Activated naive CD8-positive, alpha-beta T cell treated with anti-CD3 and anti-CD28 coated beads for 36 hours (primary cell): ENCODE data around the gene ELOVL4. TPM values are rescaled to one million over a fixed set of nuclear protein-coding genes. Genes with fewer than 3 reads are reported as not detected.
A peak's percentile ranks its signal among the peaks of the same experiment; 100 is the strongest.

Source experiments
- DNase-seq: peaks from one replicate; pipeline ENCODE4 v3.0.0; 2021
- H3K27ac Mint-ChIP-seq: one replicate; pipeline ENCODE4 v1.8.0; 2022; ENCODE audit warnings: mild to moderate bottlenecking, moderate library complexity, mixed read lengths
- H3K27me3 Mint-ChIP-seq: one replicate; pipeline ENCODE4 v1.8.0; 2022; ENCODE audit warnings: mild to moderate bottlenecking, mixed read lengths
- H3K36me3 Mint-ChIP-seq: one replicate; pipeline ENCODE4 v1.8.0; 2021; ENCODE audit warnings: mild to moderate bottlenecking, mixed read lengths
- H3K4me1 Mint-ChIP-seq: one replicate; pipeline ENCODE4 v1.8.0; 2021; ENCODE audit warnings: mixed read lengths
- H3K4me3 Mint-ChIP-seq: one replicate; pipeline ENCODE4 v1.8.0; 2022; ENCODE audit warnings: mild to moderate bottlenecking, moderate library complexity, mixed read lengths
- H3K9me3 Mint-ChIP-seq: one replicate; pipeline ENCODE4 v1.8.0; 2022; ENCODE audit warnings: mixed read lengths
- total RNA-seq, 2 experiments: library from RNA; stranded (reverse); gene quantifications; one replicate each; pipeline ENCODE4 v1.2.3, GENCODE V29; 2021

Gene ELOVL4
- total RNA-seq, result 1 to 10 TPM; 1.7 to 2.2 TPM

DNA sequence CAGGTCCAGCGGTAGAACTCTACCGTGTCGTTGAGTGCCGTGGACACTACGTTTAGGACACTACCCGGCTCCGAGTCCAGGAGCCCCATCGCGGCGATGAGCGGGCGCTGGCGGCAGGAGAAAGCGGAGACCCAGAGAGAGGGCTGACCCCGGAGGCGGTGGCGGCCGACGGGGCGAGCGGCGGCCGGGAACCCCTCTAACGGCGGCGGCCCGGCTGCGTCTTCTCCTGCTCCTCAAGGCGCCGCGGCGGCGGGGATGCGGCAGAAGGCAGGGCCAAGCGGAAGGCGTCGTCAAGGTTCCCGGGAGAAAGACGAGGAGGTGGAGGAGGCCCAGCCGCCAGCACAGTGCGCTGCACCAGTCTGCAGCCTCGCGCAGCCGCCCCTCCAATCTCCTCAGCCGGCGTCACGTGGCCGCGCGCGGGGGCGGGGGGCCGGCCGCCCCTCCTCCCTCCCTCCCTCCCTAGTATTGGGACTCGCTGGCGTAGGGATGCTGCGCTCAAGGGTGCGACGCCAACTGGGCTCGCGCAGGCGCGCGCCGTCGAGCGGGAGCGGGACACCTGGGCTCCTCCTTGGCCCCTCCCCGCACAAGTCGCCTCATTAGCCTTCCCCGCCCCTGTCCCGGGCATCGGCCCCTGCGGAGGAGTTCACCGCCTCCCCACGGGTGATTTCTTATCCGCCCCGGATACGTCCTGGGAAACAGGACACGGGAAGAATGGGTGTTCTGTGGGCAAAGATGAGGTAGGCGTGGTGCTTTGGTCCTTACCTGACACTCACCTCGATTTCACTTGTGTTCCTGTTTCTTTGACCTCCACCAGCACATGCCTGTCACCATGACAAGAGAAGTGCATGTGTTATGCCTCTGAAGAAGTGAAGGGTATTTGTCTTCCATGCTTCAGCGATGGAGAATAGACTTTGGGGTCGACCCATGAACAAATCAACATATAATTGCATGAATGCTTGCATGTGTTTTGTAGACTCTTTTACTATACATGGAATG is at the start of gene ELOVL4:
Gene ELOVL4, minus strand, starts transcription at position 363 of the 996 bp plus-strand sequence. Its CDS starts 274 bp downstream, at position 89.
- Mint-ChIP-seq H3K36me3 (no peaks in the 10 kb centered on the region), H3K4me3 (peak within 1 kb of the TSS; percentile 85), H3K27ac (peak within 1 kb of the TSS; percentile 54), H3K27me3 (peaks cover 32% of the 10 kb centered on the region), H3K4me1 (peaks cover 18% of the 10 kb centered on the region), H3K9me3 (no peaks in the 10 kb centered on the region)
- peak; percentile 77 for DNase-seq

DNA sequence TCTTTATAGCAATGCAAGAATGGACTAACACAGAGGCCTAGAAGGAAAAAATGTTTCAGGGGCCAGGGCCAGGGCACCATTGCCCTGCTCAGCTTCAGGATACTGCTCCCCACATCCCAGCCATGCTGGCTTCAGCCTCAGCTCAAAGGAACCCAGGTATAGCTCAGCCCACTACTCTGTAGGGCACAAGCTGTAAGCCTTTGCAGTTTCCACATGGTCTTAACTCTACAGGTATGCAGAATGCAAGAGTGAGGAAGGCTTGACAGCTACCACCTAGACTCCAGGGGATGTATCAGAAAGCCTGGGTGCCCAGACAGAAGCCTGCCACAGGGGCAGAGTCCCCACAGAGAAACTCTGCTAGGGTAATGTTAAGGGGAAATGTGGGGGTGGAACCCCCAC is 46.6 kb upstream of the ELOVL4 start:
- Mint-ChIP-seq H3K4me1 (no peaks in the 10 kb centered on the region), H3K27ac (no peak overlapping the region), H3K36me3 (no peaks in the 10 kb centered on the region), H3K9me3 (no peaks in the 10 kb centered on the region), H3K4me3 (no peak overlapping the region), H3K27me3 (no peaks in the 10 kb centered on the region)
- no peak for DNase-seq

DNA sequence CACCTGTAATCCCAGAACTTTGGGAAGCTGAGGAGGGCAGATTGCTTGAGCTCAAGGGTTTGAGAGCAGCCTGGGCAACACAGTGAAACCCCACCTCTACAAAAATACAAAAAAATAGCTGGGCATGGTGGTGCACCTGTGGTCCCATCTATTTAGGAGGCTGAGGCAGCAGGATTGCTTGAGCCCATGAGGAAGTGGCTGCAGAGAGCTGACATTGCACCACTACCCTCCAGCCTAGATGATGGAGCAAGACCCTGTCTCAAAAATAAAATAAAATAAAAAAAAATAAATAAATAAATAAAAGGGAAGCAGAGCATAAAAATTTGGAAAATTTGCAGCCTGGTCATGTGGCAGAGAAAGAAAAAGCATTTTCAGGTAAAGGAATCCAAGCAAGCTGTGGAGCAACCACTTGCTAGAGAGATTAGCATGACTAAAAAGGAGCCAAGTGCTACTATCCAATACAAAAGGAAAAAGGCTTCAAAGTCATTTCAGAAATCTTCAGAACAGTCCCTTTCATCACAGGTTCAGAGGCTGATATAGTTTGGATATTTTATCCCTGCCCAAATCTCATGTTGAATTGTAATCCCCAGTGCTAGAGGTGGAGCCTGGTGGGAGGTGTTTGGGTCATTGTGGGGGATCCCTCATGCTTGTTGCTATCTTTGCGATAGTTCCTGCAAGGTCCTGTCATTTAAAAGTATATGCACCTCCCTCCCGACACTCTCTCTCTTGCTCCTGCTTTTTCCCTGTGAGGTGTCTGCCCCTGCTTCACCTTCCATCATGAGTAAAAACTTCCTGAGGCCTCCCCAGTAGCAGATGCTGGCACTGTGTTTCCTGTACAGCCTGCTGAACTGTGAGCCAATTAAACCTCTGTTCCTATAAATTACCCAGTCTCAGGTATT is 45.9 kb upstream of the ELOVL4 start:
- Mint-ChIP-seq H3K9me3 (no peaks in the 10 kb centered on the region), H3K36me3 (no peaks in the 10 kb centered on the region), H3K27ac (no peak overlapping the region), H3K4me3 (no peak overlapping the region), H3K27me3 (no peaks in the 10 kb centered on the region), H3K4me1 (no peaks in the 10 kb centered on the region)
- no peak for DNase-seq

DNA sequence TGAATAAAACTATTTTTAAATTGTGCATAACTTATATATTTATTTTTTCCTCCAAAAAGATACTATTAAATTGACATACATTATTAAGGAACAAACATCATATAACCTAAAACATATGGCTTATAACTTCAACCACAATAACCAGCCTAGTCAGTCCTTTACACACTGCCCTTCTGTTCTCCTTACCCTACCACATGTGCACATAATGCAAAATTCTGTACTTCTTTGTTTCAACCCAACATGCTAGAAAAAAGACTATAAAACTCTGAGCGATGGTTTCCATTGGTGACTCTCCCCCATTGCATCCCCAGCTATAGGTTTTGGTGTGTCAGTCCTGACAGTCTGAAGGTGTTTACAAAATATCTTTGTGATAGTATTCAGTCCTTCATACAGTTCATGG is 42.3 kb upstream of the ELOVL4 start:
- no peak overlapping the region for H3K27ac Mint-ChIP-seq
- no peaks in the 10 kb centered on the region for H3K36me3 Mint-ChIP-seq
- H3K27me3 Mint-ChIP-seq, result no peaks in the 10 kb centered on the region
- H3K4me1 Mint-ChIP-seq, result no peaks in the 10 kb centered on the region
- no peak for DNase-seq
- H3K9me3 Mint-ChIP-seq, result no peaks in the 10 kb centered on the region
- no peak overlapping the region for H3K4me3 Mint-ChIP-seq

DNA sequence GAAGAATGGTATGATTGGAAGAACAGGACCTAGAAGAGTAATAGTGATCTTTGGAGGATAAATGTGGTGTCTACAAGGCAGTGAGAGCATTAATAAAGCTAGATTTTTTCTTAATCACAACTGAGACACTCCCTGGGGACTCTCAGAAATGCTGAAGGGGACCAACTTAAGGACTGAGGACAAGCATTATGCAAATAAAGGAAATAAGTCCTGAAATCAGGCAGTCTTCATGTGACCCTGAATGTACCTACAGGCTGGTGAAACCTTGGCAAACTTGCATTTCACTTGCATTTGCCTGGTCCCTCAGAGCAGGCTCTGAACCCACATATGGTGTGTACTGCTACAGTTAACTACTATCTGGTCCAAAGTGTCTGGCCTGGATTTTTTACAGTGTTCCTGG is 37.8 kb upstream of the ELOVL4 start:
- DNase-seq, result no peak
- Mint-ChIP-seq H3K4me1 (no peaks in the 10 kb centered on the region), H3K9me3 (no peaks in the 10 kb centered on the region), H3K27ac (no peak overlapping the region), H3K4me3 (no peak overlapping the region), H3K27me3 (no peaks in the 10 kb centered on the region), H3K36me3 (no peaks in the 10 kb centered on the region)

DNA sequence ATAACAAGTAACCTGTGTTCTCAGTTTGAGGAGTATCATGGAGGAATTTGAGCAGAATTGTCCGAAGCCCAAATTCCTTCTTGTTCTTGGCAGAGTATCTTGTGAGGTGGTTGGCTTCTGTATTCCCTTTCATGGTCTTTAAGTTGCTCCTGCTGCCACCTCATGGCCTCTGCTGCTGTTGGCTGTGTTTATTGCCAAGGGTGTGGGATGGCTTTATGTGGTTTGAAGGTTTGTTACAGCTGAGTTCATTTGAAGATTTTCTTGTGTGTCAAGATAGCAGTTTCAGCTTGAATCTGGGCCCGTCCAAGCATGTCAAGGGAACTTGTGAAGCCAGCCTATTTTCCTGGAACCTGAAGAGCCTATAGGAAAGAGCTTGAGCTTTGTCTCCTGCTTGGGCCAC is 36.9 kb upstream of the ELOVL4 start:
- Mint-ChIP-seq H3K27me3 (no peaks in the 10 kb centered on the region), H3K9me3 (no peaks in the 10 kb centered on the region), H3K27ac (no peak overlapping the region), H3K4me3 (no peak overlapping the region), H3K4me1 (no peaks in the 10 kb centered on the region), H3K36me3 (no peaks in the 10 kb centered on the region)
- no peak for DNase-seq

DNA sequence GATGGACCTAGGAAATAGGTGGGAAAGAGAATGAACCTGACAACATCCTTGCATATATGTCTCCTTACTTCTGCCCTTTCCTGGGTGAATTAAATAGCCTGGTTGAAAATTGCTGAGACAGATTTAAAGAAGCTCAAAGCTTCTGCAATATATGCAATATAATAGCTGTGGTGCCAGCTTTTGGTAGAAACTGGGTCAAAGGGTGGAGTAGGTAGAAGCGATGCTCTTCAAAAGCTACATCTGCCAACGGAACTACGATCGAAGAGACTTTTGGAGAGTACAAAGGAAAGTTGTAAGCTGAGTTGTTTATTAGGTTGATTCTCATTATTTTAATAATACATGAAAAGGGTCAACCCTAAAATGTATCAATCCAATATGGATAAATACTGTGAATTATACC is 34.3 kb upstream of the ELOVL4 start:
- no peaks in the 10 kb centered on the region for H3K9me3 Mint-ChIP-seq
- H3K4me3 Mint-ChIP-seq, result no peak overlapping the region
- no peak for DNase-seq
- no peaks in the 10 kb centered on the region for H3K36me3 Mint-ChIP-seq
- no peaks in the 10 kb centered on the region for H3K27me3 Mint-ChIP-seq
- no peaks in the 10 kb centered on the region for H3K4me1 Mint-ChIP-seq
- H3K27ac Mint-ChIP-seq, result no peak overlapping the region

DNA sequence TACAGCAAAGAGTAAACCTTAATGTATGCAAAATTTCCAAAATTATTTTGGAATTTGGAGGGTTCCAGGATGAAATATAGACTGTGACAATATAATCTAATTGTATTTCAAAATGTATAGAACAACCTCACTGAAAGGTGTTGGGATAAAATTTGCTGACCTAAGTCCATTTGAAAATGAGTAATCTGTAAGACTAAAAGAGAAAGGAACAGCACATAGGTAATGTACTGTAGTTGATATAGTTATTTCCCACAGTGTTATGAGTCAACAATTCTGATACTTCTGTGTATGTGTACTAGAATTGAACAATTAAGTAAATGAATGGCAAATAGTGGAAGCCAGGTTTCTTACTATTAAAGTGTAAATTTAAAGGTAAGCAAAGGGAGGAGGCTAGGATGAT is 23.8 kb upstream of the ELOVL4 start:
- H3K9me3 Mint-ChIP-seq, result peaks cover 32% of the 10 kb centered on the region
- no peak for DNase-seq
- H3K4me1 Mint-ChIP-seq, result no peaks in the 10 kb centered on the region
- no peak overlapping the region for H3K4me3 Mint-ChIP-seq
- no peak overlapping the region for H3K27ac Mint-ChIP-seq
- H3K27me3 Mint-ChIP-seq, result no peaks in the 10 kb centered on the region
- peaks cover 5% of the 10 kb centered on the region for H3K36me3 Mint-ChIP-seq

DNA sequence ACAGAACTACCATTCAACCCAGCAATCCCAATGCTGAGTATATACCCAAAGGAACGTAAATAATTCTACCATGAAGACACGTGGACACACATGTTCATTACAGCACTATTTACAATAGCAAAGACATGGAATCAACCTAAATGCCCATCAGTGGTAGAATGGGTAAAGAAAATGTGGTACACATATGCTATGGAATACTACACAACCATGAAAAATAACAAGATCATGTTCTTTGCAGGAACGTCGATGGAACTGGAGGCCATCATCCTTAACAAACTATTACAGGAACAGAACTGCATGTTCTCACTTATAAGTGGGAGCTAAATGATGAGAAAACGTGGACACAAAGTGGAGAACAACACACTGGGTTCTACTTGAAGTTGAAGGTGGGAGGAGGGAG is 22.4 kb upstream of the ELOVL4 start:
- Mint-ChIP-seq H3K4me3 (no peak overlapping the region), H3K4me1 (no peaks in the 10 kb centered on the region), H3K27me3 (no peaks in the 10 kb centered on the region), H3K27ac (no peak overlapping the region), H3K36me3 (peaks cover 5% of the 10 kb centered on the region), H3K9me3 (peaks cover 34% of the 10 kb centered on the region)
- no peak for DNase-seq

DNA sequence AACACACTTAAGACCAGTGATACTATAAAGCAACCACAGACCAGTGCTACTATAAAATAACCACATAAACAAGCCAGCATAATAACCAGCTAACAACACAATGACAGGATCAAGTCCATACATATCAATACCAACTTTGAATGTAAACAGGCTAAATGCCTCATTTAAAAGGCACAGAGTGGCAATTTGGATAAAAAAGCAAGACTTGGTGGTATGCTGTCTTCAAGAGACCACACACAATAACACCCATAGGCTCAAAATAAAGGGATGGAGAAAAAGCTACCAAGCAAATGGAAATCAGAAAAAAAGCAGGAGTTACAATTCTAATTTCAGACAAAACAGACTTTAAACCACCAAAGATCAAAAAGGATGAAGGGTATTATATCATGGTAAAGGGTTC is 19.8 kb upstream of the ELOVL4 start:
- no peaks in the 10 kb centered on the region for H3K27me3 Mint-ChIP-seq
- peaks cover 3% of the 10 kb centered on the region for H3K4me1 Mint-ChIP-seq
- peaks cover 5% of the 10 kb centered on the region for H3K36me3 Mint-ChIP-seq
- H3K27ac Mint-ChIP-seq, result no peak overlapping the region
- peaks cover 34% of the 10 kb centered on the region for H3K9me3 Mint-ChIP-seq
- no peak overlapping the region for H3K4me3 Mint-ChIP-seq
- no peak for DNase-seq

DNA sequence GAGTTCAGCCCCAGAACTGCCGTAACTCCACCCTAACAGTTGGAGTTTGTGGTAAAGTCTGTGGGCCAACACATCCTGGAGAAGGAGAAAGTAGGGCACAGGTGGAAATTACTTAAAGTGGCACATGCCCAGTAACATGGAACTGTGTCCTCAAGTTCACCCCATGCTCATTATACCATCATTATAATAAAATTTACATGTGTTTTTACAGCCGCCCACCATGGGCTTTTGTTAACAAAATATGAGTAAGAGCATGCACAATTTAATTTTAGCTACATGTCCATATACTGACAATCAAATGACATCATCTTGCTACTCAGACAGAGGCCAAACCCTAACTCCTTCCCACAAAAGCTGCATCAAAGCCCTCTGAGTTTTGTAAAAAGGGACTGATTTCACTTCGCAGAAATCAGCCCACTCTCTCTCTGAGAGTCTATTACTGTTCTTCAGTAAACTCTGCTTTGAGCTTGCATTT is 17.3 kb upstream of the ELOVL4 start:
- Mint-ChIP-seq H3K36me3 (peaks cover 5% of the 10 kb centered on the region), H3K27ac (no peak overlapping the region), H3K4me1 (peaks cover 3% of the 10 kb centered on the region), H3K9me3 (peaks cover 29% of the 10 kb centered on the region), H3K27me3 (no peaks in the 10 kb centered on the region), H3K4me3 (no peak overlapping the region)
- no peak for DNase-seq

DNA sequence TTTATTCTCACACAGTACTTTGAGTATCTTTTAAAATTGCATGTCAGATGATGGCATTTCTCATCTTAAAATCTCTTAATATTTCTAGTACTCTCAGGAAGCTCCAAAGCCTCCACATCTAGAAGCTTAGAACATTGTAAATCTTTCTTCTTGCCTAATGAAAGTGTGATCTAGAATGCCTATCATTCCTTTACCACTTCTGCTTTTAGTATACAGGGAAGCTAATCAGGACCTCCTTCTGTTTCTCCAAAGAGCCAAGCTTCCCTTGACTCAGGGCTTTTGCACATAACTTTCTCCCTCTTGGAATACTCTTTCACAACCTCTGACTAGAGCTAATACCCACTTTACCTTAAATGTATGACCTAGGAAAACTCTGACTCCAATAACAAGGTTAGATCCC is 7.5 kb upstream of the ELOVL4 start:
- H3K9me3 Mint-ChIP-seq, result no peaks in the 10 kb centered on the region
- no peak overlapping the region for H3K27ac Mint-ChIP-seq
- no peak for DNase-seq
- H3K36me3 Mint-ChIP-seq, result no peaks in the 10 kb centered on the region
- H3K4me3 Mint-ChIP-seq, result no peak overlapping the region
- H3K27me3 Mint-ChIP-seq, result peaks cover 15% of the 10 kb centered on the region
- H3K4me1 Mint-ChIP-seq, result no peaks in the 10 kb centered on the region

DNA sequence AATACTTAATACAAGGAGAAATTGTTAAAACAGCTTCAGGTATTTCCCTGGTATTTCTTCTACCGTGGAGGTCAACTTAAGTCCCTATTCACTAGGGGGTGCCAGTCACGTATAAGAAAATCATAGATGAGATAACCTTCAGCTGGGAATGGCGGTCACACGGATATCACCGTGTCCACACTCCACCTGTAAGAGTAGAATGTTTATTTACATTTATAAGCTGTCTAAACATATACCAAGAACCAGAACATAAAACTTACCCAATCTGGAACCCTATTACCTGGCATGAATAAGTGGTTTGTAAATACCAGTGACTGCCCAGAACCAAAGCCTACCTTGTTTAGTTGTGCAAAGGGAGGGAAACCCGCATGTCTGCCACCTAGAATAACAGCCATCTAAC is 1.9 kb upstream of the ELOVL4 start:
- Mint-ChIP-seq H3K4me1 (peaks cover 18% of the 10 kb centered on the region), H3K36me3 (no peaks in the 10 kb centered on the region), H3K4me3 (no peak overlapping the region), H3K27me3 (peaks cover 21% of the 10 kb centered on the region), H3K9me3 (no peaks in the 10 kb centered on the region), H3K27ac (no peak overlapping the region)
- peak; percentile 54 for DNase-seq

DNA sequence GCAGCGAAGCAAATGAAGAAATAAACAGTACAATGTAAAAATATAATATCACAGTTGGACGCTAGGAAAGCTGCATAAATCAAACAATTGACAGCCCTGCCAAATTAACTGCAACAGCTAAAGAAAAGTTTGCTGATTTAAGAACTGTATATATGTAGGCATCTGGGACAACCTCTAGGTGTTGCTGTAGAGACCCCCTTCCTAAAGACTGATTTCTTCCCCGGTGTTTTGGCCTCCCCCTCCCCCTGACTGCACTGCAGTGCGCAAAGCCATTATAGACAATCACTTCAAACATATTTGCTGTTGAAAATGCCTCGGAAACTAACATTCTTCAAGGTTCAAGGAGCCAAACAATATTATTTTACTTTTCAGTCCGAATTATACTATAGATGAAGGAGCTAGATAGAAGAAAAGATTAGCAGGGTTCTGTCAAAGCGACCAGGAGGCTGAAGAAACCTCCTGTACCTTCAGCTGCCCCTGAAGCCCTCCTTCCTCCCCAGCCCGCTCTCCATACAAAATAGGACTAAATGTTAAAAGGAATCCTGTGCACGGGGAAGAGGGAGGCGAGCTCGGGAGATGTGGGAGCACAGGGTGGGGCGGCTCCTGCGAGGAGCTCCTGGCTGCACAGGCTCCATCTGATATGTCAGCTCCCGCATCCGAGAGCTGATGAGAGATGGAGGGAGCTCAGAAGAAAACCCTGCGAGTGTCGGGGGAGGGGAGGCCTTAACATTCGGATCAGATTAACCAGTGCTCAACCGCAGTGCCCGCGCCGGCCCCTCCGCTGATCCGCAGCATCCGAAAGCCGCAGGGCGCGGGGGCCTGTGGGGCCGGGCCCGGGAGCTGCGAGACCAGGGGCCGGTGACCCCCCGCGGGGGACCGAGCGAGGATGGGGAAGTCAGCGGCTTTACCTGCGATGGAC is 822 bp downstream of the ELOVL4 start:
- peak overlapping the region; percentile 85 for H3K4me3 Mint-ChIP-seq
- peaks cover 18% of the 10 kb centered on the region for H3K4me1 Mint-ChIP-seq
- DNase-seq, result peak; percentile 27
- no peaks in the 10 kb centered on the region for H3K36me3 Mint-ChIP-seq
- peak overlapping the region; percentile 54 for H3K27ac Mint-ChIP-seq
- H3K27me3 Mint-ChIP-seq, result peaks cover 33% of the 10 kb centered on the region
- no peaks in the 10 kb centered on the region for H3K9me3 Mint-ChIP-seq
